Thyroid gland (tissue), 4 donors: ENCODE data around the gene RAD9A. TPM values are rescaled to one million over a fixed set of nuclear protein-coding genes. Genes with fewer than 3 reads are reported as not detected.

ENCODE experiments used
- DNase-seq, 2 donors: peaks; one replicate each; pipeline ENCODE4 v3.0.0-alpha.2; 2019
- H3K27ac ChIP-seq, 3 donors: fragments of 200-600 bp; sonication (generic); 1 replicate in 2 of 3; 2 replicates in 1 of 3; pipeline ENCODE4 v1.5.1; 2016 to 2019; ENCODE audit warnings: mild to moderate bottlenecking in 1 of 3, moderate library complexity in 1 of 3
- H3K27me3 ChIP-seq: fragments of 200-600 bp; sonication (generic); one replicate; pipeline ENCODE4 v1.5.1; 2019
- H3K36me3 ChIP-seq, 2 donors: fragments of 200-600 bp; sonication (generic); one replicate each; pipeline ENCODE4 v1.5.1; 2016 to 2019
- H3K4me1 ChIP-seq, 2 donors: fragments of 200-600 bp; sonication (generic); one replicate each; pipeline ENCODE4 v1.5.1; 2017 to 2019
- H3K4me3 ChIP-seq, 3 donors: fragments of 200-600 bp; sonication (generic); replicated peaks in 1 of 3; 1 replicate in 2 of 3; 2 replicates in 1 of 3; pipeline ENCODE4 v1.5.1; 2016; ENCODE audit warnings: mild to moderate bottlenecking in 1 of 3
- H3K9me3 ChIP-seq: fragments of 200-600 bp; sonication (generic); one replicate; pipeline ENCODE4 v1.5.1; 2017
- POLR2A ChIP-seq, 2 donors: fragments of 450-650 bp; IDR thresholded peaks; one replicate each; pipeline ENCODE4 v1.6.1; 2017; ENCODE audit warnings: antibody characterized with exemption in 2 of 2, mild to moderate bottlenecking in 2 of 2, moderate library complexity in 1 of 2
- WGBS, 2 donors: methylation state at CpG; one replicate each; pipeline ENCODE4 v1.1.5; 2017; 5-methylcytosine and 5-hydroxymethylcytosine counted together
- intact Hi-C: fragments of 100-400 bp; cut with DNase I; formaldehyde crosslinking; loops from one replicate; pipeline ENCODE4 v1.15.1; 2023
- total RNA-seq, 4 donors: library from RNA; depleted of rRNA; stranded (reverse); fragments of >200 nt; gene quantifications; one replicate each; pipeline ENCODE4 v1.2.3, GENCODE V29; 2016
- TF ChIP-seq, protein P1 (sequence below), 6 experiments: fragments of 200-600 bp in 3 of 6; fragments of 450-650 bp in 3 of 6; sonication (generic) in 3 of 6; IDR thresholded peaks; one replicate each; pipeline ENCODE4 v1.5.1; 2016 to 2019; ENCODE audit warnings: antibody characterized with exemption in 6 of 6, mild to moderate bottlenecking in 2 of 6, inconsistent platforms in 1 of 6, moderate library complexity in 1 of 6

The RAD9A gene
- total RNA-seq, 4 donors from 2014 or later: 22.7 to 38.0 (median 31.0) TPM

DNA sequence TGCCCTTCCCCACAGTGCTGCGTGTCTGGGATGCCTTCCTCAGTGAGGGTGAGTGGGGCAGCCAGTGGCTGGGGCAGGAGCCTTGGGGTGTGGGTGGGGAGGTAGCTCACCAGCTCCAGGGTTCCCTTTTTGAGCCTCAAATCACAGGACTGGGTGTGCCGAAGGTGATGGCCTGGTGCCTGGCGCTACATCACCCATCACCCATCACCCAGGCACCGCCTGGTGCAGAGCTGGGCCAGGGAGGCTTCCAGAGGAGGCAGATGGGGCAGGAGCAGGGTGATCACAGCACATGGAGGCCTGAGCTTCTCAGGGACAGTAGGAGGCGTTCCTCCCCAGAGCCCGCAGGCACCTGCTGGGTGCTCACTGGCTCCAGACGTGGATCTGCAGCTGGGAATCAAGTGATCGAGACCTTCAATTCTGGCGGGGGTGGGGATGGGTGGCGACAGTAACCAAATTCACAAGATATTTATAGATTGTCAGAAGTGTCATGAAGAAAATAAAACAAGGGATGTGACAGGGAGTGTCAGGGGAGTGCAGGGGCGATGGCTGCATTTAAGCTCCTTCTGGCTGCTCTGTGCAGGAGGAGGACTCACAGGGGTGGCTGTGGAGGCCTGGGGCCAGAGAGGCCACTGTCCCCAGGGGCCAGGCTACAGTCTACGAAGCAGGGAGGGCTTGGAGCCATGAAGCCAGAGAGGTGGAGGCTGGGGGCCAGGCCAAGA, 15.3 kb downstream of the RAD9A start:
- 72 to 75% methylated on average over 9 of the region's 12 CpGs for WGBS, 2 donors
- DNase-seq: no peak
- no peaks in the 10 kb centered on the region for H3K27me3 ChIP-seq
- no peak overlapping the region for H3K4me3 ChIP-seq
- intact Hi-C loops: no loop called here
- H3K27ac ChIP-seq: no peak overlapping the region
- H3K9me3 ChIP-seq: no peaks in the 10 kb centered on the region
- peaks cover 22 to 53% of the 10 kb centered on the region in 2 donors for H3K4me1 ChIP-seq
- TF ChIP-seq POLR2A (IDR thresholded peaks at IDR 0.05): no peak
- TF ChIP-seq, protein P1, sequence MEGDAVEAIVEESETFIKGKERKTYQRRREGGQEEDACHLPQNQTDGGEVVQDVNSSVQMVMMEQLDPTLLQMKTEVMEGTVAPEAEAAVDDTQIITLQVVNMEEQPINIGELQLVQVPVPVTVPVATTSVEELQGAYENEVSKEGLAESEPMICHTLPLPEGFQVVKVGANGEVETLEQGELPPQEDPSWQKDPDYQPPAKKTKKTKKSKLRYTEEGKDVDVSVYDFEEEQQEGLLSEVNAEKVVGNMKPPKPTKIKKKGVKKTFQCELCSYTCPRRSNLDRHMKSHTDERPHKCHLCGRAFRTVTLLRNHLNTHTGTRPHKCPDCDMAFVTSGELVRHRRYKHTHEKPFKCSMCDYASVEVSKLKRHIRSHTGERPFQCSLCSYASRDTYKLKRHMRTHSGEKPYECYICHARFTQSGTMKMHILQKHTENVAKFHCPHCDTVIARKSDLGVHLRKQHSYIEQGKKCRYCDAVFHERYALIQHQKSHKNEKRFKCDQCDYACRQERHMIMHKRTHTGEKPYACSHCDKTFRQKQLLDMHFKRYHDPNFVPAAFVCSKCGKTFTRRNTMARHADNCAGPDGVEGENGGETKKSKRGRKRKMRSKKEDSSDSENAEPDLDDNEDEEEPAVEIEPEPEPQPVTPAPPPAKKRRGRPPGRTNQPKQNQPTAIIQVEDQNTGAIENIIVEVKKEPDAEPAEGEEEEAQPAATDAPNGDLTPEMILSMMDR (IDR thresholded peaks at IDR 0.05): no peak
- H3K36me3 ChIP-seq: no peaks in the 10 kb centered on the region

- Histone ChIP-seq H3K27me3 (no peaks in the 10 kb centered on the region), H3K27ac (no peak overlapping the region)
Observed at GRCh38 chr11:67407688-67408163, 15.9 kb downstream of the RAD9A start.

DNA sequence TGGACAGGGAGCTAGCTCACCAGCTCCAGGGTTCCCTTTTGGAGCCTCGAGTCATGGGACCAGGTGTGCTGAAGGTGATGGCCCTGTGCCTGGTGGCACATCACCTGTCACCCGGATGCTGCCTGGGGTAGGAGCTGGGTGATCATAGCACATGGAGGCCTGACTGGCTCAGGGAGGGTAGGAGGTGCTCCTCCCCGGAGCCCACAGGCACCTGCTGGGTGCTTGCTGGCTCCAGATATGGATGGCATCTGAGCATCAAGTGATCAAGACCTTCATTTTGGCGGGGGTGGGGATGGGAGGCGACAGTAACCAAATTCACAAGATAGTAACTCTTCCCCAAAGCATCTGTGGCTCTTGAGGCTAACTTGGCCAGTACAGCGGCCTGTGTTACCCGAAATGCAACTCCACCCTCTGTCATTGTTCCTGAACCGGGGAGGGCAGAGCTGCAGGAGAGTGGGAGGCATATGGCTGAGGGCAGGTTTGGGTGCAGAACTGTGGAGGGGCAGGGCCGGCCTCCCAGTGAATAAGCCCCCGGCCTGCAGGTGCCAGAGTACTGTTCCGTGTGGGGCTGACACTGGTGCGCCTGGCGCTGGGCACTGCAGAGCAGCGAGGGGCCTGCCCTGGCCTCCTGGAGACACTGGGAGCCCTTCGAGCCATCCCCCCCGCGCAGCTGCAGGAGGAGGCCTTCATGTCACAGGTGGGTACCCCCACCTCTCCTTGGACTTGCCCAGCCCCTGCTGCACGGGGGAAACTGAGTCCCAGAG, 16.8 kb downstream of the RAD9A start:
- WGBS, 2 donors: 70 to 89% methylated on average over 6 to 11 of the region's 18 CpGs
- DNase-seq: no peak
- Histone ChIP-seq H3K36me3 (no peaks in the 10 kb centered on the region), H3K9me3 (no peaks in the 10 kb centered on the region), H3K27ac (no peak overlapping the region), H3K4me1 (peaks cover 9 to 46% of the 10 kb centered on the region in 2 donors), H3K4me3 (no peak overlapping the region), H3K27me3 (no peaks in the 10 kb centered on the region)
- intact Hi-C loops: no loop called here
- TF ChIP-seq POLR2A (IDR thresholded peaks at IDR 0.05): no peak
- TF ChIP-seq, protein P1 (IDR thresholded peaks at IDR 0.05): no peak

More at GRCh38 chr11:67407688-67408163, 15.9 kb downstream of the RAD9A start:
- no peak for DNase-seq
- intact Hi-C loops: no loop called here
- Histone ChIP-seq H3K4me1 (peaks cover 16 to 53% of the 10 kb centered on the region in 2 donors), H3K36me3 (no peaks in the 10 kb centered on the region), H3K9me3 (no peaks in the 10 kb centered on the region), H3K4me3 (no peak overlapping the region)
- WGBS, 2 donors: 72 to 88% methylated on average over 9 to 11 of the region's 12 CpGs
- no peak for TF ChIP-seq POLR2A (IDR thresholded peaks at IDR 0.05)
- TF ChIP-seq, protein P1 (IDR thresholded peaks at IDR 0.05): no peak

DNA sequence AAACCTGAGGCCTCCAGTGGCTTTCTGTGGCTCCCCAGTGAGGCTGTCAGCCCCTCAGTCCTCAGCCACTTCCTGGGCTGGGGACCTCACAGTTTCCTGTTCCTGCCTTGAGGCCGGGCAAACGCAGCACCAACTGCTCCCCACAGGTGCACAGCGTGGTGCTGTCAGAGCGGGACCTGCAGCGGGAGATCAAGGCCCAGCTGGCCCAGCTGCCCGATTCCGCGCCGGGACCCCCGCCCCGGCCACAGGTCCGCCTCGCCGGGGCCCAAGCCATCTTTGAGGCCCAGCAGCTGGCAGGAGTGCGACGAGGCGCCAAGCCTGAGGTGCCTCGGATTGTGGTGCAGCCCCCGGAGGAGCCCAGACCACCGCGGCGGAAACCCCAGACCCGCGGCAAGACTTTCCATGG, 17.5 kb downstream of the RAD9A start:
- Histone ChIP-seq H3K27ac (no peak overlapping the region), H3K36me3 (no peaks in the 10 kb centered on the region), H3K4me3 (no peak overlapping the region), H3K4me1 (peaks cover 3 to 39% of the 10 kb centered on the region in 2 donors), H3K9me3 (no peaks in the 10 kb centered on the region), H3K27me3 (no peaks in the 10 kb centered on the region)
- intact Hi-C loops: no loop called here
- no peak for TF ChIP-seq POLR2A (IDR thresholded peaks at IDR 0.05)
- TF ChIP-seq, protein P1 (IDR thresholded peaks at IDR 0.05): no peak
- 42 to 75% methylated on average over 5 to 21 of the region's 24 CpGs for WGBS, 2 donors
- DNase-seq: peak in 1 of 2 donors; percentile 24
